Stimulated activated CD4-positive, alpha-beta T cell treated with anti-CD3 and anti-CD28 coated beads, TNF-alpha, amount 100 ng/mL, for 1 hour (primary cell): ENCODE data around the gene GSAP.
"Not testable (repeated sequence)": the region's sequence is repeated elsewhere in the genome, so short reads cannot be mapped to it uniquely, and the experiment has no call there.

ENCODE experiments used
- DNase-seq, 3 donors: peaks; one replicate each; pipeline ENCODE4 v3.0.0-alpha.2; 2020; ENCODE audit warnings: low read depth in 3 of 3, low spot score in 1 of 3

GSAP gene

DNA sequence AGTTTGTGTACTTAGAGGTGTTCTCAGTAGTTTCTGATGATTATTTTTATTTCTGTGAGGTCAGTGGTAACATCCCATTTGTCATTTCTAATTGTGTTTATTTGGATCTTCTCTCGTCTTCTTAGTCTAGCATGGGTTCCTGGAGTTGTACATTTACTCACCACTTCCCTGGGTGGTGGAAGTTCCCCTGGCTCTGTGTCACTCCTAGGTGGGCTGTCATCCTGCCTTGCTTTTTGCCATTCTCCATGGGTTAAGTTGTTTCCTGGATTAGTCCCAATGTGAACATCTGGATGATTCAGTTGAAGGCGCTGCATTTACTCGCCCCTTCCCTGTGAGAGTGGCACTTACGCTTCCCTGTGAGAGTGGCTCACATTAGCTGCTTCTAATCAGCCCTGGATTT lies 48.2 kb downstream of the GSAP start:
- DNase-seq: no peak

DNA sequence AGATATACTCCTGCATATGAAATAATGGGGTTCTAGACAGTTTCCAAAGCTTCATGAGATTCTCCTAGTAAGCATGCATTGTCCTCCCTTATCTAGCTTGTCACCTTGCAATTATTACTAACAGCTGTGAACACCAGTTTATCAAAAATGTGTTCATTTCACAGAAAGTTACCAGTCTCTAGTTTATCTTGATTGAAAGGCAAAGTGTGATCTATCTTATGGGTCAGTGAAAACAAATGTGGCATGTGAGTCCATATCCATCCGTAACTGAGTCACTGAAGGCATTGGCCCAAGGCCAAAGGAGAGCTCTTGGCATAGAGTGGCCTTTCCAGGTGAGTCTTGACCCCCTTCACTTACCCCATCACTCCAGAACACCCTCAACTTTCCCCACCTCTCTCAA lies 53.2 kb downstream of the GSAP start:
- DNase-seq: no peak

DNA sequence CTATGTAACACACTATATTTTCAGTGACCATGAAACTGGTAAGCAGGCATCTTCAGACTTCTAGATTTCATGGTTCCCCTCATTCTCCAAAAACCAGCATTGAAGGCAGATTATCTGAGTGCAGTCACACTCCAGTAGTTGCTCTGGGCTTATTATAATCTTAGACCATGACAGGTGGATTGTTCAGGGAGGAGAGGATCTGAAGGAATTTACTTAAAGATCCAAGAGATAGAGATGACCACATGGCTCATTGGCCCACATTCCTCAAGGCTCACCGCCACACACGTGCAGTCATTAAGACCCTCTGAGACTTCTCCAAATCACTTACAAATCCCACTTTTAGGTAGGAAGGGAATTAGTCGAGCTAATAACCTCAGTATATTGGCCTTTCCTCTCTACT lies 55.2 kb downstream of the GSAP start:
- no peak for DNase-seq

DNA sequence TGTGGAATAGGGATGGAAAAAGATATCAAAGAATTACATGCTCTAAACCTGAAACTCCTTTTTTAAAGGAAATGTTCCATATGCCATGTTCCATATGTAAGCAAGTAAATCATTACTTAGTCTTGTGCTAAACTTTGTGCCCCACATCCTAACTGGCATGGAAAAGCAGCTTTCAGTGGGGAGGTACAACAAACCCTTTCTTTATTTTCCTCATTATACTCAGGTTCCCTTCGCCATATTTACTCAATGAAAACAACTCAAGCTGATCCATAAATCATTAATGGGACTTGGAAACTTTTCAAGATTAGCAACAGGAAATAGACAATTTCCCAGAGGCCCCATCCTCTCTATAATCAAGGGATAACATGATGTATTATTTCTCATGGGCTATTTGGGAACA lies 56.0 kb downstream of the GSAP start:
- no peak for DNase-seq

DNA sequence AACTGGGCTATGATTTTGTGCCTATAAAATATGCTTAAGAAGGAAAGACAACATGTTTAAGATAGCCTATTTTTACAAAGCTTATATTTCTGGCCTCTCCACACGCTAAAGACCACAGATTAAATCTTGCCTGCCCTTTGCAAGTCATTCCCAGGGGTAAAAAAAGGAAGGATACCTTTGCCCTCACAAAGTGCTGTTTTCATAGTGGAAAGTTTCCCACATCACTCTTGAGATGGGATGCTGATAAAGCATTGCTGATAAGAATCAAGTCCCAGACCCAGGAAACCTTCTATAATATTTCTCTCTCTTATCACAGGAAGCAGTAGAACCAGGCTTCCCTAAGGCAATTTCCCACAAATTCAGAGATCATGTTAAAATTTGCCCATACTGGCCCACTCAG lies 56.5 kb downstream of the GSAP start:
- no peak for DNase-seq

DNA sequence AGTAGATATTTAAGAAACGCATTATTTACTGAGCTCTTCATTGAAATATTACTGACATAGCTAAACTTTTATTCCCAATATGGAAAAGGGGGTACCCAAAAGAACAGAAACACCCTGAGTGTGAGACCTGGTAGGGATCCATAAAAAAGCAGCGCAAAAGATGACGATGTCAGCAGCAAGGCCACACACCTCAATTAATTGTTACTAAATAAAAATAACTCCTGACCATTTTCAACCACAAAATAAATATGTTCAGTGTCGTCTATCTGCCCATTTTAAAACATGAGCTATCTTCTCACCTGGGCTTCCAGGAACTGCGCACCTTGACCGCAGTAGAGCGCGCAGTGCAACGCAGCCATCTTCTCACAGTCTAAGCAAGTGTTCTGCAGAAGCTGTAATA lies 61.2 kb downstream of the GSAP start:
- no peak for DNase-seq

DNA sequence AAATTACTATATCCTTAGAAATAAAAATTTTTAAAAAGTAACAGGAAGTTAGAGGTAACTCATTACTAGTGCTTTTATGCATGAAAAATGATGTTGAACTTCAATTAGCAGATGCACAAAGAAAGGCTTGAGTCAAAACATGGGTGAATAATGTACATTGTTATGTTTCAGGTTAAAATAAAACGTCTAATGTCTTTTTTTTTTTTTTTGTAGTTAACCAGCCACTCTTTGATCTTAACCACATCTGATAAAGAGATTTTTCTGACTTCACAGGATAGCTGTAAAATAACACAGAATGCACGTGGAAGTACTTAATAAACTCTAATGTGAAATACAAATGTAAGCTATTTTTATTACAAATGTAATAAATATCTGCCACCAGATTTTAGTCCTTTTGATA lies 61.7 kb downstream of the GSAP start:
- DNase-seq: no peak

DNA sequence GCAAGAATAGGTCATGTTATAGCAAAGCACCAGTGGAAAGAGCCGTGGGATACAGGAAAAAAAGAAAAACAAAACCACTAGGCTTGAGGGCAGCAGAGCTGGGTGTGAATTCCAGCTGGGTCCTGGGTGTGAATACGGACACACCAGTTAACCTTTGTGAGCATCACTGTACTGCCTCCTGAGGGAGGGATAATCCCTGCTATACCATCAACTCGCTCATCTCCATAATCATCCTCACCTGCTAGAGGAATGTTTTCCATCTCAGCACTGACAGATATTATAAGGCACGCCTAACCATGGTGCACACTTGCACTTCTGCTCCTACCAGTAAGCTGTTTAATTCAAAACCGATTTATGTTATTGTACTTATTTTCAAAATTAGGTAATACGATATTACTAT lies 62.2 kb downstream of the GSAP start:
- no peak for DNase-seq

DNA sequence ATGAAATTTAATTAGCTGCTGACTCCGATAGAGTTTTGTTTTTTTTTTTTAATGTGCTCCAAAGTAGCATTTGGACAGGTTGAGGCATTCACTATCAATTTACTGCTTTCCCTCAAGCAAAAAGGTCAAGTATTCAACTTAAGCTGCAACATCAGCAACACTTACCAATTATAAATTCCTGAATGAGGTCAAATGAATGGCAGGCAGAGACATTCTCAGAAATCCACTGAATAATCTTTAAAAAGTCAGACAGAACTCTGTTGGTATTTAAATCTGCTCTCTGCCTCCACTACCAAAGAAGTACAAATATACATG lies 62.8 kb downstream of the GSAP start:
- no peak for DNase-seq

DNA sequence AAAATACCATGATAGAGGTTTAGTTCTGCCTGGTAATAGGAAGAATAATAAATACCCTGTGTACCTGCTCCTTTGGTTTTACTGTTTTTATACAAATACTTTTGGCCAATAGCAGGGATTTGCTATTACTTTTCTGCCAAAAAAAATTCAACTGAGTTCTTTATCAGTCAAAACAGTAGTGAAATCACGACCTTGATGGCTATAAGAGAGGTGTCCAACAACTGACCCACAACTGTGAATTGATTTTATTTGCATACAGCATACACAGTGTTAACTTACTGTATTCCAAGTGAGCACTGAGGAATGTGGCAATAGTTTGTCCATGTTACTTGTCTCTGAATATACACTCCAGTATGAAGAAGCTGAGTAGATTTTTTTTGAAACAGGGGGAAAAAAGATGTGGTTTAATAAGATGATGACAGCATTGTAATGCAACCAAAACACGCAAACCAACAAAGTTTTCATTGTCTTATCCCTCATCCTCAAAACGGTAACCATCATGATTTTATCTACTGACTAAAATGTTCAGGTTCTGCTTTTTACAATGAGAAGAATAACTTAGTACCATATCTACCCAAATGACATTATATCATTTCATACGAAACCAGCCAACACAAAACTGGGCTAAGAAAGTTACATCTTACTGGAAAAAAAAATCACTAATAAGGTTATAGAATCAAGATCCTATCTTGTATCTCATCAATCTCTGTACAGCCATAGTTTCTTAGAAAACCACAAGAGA lies 63.3 kb downstream of the GSAP start:
- DNase-seq: no peak

DNA sequence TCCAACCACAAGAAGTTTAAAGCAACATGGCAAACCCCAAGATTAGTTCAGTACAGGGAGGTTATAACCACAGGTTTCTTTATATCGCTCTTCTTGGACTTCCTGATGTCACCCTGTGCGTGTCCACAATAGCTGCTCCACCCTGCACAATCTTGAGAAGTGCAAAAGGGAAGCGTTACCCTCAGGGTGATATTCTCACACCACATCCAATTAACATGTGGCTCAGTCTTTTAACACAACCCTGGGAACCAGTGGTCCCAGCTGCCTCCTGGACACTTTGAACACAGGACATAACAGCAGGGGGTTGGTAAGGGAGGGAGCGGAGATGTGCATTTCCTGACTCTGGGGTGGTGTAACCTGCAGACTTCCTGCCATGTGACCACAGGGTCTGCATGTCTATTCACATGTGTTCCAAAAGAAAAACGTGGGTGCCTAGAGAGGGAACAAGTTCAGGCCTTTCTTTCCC lies 64.6 kb downstream of the GSAP start:
- DNase-seq: peak in 1 of 3 donors; percentile 4

DNA sequence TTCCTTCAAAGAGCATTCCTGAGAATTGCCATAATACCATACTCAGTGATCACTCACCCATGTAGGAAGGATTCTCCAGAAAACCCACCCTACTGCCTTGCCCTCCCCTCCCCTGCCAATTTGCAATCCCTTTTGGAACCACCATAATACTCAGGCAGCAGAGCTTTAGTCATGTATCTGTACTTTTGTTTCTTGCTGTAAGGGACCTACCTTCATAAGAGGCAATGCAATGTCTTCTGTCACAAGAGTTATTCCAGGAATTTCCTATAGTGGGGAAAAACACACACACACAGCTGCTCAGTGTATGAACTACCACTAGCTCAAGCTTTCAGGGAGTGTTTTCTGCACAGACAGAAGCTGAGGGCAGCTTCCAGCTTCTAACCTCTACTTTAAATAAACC lies 67.0 kb downstream of the GSAP start:
- DNase-seq: no peak

DNA sequence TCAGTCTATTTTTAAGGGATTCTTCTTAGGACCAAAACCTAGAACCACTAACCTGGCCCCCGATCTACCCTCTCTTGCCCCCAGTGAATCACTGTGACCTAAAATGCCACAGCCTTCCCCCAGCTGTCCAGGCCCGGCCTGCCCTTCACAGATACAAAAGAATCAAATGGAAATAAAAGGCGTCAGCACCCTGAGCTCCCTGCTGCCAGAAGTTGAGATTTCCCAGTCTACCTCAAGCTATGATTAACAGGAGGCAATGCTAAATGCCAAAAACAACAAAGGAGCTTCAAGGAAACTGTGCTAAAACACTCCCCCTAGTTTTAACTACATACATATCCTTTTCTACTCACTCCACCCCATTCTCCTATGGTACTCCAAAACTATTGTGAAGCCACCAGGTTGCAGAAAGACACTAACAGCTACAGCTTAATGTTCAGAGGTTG lies 67.8 kb downstream of the GSAP start:
- no peak for DNase-seq

DNA sequence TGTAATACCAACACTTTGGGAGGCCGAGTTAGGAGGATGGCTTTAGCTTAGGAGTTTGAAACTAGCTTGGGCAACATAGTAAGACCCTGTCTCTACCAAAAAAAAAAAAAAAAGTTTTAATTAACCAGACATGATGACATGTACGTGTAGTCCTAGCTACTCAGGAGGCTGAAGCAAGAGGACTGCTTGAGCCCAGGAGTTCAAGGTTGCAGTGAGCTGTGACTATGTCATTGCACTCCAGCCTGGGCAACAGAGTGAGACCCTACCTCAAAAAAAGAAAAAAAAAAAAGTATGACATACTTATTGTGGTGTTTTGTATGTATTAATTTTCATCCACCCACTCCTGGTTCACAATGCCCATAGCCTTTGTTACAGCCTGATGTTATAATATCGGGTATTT lies 69.7 kb downstream of the GSAP start:
- DNase-seq: no peak

DNA sequence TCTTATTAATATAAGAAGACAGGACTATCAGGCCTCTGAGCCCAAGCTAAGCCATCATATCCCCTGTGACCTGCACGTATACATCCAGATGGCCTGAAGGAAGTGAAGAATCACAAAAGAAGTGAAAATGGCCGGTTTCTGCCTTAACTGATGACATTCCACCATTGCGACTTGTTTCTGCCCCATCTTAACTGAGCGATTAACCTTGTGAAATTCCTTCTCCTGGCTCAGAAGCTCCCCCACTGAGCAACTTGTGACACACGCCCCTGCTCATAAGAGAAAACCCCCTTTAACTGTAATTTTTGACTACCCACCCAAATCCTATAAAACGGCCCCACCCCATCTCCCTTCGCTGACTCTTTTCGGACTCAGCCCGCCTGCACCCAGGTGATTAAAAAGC lies 70.7 kb downstream of the GSAP start:
- DNase-seq: not testable (repeated sequence)

DNA sequence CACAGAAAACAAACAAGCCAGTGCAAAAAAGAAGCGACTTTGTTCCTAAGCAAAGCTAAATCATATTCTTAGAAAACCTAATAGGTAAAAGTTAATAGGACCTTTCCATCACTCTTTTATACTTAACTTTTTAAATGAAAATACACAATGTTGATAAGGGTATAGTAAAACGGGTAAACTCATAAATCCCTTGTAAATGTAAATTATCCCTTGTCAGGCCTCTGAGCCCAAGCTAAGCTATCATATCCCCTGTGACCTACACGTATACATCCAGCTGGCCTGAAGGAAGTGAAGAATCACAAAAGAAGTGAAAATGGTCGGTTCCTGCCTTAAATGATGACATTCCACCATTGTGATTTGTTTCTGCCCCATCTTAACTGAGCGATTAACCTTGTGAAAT lies 76.4 kb downstream of the GSAP start:
- no peak for DNase-seq

DNA sequence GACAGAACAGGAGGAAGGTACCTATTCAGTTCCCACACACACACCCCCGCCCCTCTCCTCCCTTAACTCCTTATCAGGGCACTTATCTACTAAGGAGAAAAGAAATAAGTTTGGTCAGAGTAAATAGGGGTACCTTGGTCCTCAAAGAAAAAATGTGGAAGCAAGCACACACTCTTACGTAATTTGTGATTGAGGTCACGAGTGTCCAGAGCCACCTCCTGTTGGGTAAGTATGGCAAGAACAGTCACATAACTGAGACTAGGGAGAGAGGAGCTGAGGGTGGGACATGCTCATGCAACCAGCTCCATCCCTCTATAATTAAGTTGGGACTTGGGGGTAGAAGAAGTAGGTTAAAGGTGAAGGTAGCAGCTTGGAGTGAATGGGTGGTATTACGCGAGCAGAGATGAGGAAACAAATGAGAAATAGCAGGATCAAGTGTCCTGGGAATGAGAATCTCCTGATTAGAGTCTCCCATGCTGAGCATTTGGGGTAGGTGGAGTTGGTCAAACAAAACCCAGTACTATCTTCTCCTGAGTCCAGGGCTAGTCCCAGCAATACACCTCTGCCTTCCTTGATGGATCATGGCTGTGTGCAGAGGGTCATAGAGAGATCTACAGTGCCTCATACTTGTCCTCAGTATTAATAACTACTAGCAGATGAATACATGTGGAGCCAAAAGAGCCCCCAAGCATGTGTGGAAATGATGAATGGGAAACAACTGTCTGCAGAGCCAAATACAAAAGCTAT lies 77.1 kb downstream of the GSAP start:
- no peak for DNase-seq

DNA sequence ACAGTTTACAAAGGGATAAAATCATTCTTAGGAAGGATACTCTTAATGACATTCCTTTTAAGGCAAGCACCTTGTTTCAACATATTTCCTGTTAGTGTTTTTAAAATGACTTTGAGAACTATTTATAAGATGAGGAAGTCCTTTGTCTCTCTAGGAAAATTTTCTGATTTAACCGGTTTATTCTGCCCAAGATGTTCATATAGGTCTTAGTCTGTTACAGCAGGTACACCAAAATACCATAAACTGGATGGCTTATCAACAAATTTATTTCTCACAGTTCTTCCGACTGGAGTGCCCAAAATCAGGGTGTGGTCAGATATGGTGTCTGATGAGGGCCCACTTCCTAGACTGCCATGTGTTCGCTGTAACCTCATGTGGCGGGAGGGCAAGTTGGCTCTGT lies 77.9 kb downstream of the GSAP start:
- no peak for DNase-seq

DNA sequence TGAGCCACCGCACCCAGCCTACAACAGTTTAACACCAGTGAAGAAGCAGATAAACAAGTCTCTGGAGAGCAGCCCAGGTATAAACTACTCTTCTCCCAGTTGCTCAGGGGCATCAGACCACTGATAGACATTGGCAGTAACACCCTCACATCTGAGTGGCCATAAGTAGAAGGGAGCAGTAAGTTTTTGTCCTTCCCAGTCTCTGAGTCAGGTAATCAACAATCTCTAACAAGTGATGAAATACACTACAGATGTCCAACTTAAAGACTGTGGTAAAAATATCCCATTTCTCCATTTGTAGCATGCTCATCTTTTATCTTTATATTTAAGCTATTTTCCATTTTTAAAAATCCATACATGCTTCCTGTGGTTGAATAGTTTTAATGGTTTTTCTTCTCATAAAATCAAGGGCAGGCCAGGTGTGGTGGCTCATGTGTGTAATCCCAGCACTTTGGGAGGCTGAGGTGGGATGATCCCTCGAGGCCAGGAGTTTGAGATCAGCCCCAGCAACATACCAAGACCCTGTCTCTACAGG lies 78.6 kb downstream of the GSAP start:
- no peak for DNase-seq

DNA sequence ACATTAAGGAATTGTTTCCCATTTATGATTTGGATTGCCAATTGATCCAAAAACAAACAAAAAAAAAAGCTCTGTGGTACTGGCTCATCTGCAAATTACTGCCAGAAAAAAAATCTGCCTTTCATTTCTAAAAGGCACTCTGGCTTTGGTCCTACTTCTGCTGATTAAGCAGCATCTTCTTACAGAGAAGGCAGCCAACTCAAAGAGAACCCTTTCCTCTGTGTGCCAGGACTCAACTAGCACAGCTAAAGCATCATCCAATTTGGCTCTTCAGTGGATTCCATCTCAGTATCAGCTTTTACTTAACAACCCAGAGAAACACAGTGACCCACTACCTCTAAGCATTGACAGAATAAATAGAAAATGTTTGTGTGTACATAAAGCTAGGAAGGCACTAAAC lies 80.6 kb downstream of the GSAP start:
- DNase-seq: no peak

DNA sequence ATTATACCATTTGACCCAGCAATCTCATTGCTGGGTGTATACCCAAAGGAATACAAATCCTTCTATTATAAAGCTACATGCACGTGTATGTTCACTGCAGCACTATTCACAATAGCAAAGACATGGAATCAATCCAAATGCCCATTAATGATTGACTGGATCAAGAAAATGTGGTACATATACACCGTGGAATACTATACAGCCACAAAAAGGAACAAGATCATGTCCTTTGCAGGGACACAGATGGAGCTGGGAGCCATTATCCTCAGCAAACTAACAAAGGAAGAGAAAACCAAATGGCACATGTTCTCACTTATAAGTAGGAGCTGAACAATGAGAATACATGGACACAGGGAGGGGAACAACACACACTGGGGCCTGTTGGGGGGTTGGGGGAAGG lies 82.1 kb downstream of the GSAP start:
- DNase-seq: not testable (repeated sequence)

DNA sequence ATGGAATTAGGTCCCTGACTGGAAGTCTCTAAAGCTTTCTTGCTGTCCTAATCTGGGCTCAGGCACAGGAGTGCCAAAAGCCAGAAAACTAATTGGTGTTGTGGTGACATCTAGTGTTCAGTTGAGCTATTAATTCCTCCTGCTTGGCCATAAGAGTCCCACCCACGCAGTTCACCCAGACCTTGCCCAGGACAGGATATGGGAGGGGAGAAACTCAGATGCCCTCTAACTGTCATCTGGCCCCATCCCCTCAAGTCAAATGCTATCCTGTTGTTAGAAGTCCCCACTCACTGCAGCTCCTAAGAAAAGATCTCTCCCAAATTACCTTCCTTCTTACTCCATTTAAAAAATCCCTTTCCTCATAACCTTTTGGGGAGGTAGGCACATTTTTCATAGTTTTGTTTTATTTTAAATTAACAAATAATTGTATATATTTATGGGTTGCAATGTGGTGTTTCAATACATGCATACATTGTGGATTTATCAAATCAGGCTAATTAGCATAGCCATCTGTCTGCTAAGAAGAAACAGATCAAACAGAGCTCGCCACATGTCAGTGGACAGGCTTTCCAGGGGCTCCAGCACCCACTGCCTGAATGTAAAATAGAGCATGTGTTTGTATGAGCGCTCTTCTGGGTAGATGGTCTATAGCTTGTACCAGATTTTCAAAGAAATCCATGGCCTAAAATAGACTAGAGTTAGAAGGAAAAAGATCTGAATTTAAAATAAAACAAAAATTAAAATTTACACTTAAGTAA lies 84.0 kb downstream of the GSAP start:
- no peak for DNase-seq
